ENCODE results near the gene MED9. TPM values are rescaled to one million over a fixed set of nuclear protein-coding genes. Genes with fewer than 3 reads are reported as not detected.

The MED9 gene
- total and polyA plus RNA-seq, 2 of the 4 experiments (the other 2 are of a cell fraction) = 6.1 to 10.1 TPM

- Histone ChIP-seq H3K27me3 (ENCODE audit: control insufficient read depth, insufficient read depth, low read length) (no peaks in the 10 kb centered on the region), H3K9me1 (ENCODE audit: insufficient read depth, low read length) (peaks cover 2% of the 10 kb centered on the region; the same call in 1 of the 2 replicates), H4K8ac (ENCODE audit: low read depth in 2 of 2, low read length in 2 of 2) (no peak overlapping the region), H3K4ac (ENCODE audit: low read depth, low read length) (no peak overlapping the region), H4K5ac (ENCODE audit: low read depth, low read length) (no peak overlapping the region), H2BK20ac (ENCODE audit: low read depth, low read length) (no peak overlapping the region), H3K4me1 (ENCODE audit: control insufficient read depth, insufficient read depth, low read length) (no peaks in the 10 kb centered on the region; the same call in 1 of the 2 replicates), H3K14ac (replicated peaks; ENCODE audit: low read depth, low read length) (no peak overlapping the region), H2BK120ac (ENCODE audit: low read depth, low read length) (no peak overlapping the region), H2AFZ (replicated peaks; ENCODE audit: low read length, poor library complexity) (no peak overlapping the region), H4K91ac (ENCODE audit: insufficient read depth, low read depth, low read length) (no peak overlapping the region), H3K4me3 (ENCODE audit: insufficient read depth, low read depth, low read length) (no peak overlapping the region), H3K36me3 (ENCODE audit: control insufficient read depth, insufficient read depth, low read length) (peaks cover 37% of the 10 kb centered on the region), H3K27ac (ENCODE audit: insufficient read depth, low read length) (no peak overlapping the region), H2AK9ac (replicated peaks; ENCODE audit: low read depth, low read length, poor library complexity) (no peak overlapping the region), H3K56ac (ENCODE audit: extremely low read depth, insufficient read depth, low read length) (no peak overlapping the region), H2AK5ac (ENCODE audit: low read depth, low read length) (no peak overlapping the region), H2BK5ac (ENCODE audit: low read depth, low read length, poor library complexity, severe bottlenecking) (no peak overlapping the region), H2BK15ac (ENCODE audit: low read depth, low read length) (no peak overlapping the region), H3K23ac (ENCODE audit: low read depth, low read length) (no peak overlapping the region), H3K4me2 (ENCODE audit: low read depth, low read length) (no peak overlapping the region), H3K18ac (ENCODE audit: low read depth, low read length) (no peak overlapping the region), H3K79me1 (ENCODE audit: low read depth in 1 of 2, low read length in 2 of 2) (peaks cover 31 to 49% of the 10 kb centered on the region in 2 experiments), H4K20me1 (ENCODE audit: insufficient read depth, low read length) (peaks cover 28% of the 10 kb centered on the region), H3K9me3 (ENCODE audit: control insufficient read depth, insufficient read depth, low read length) (no peaks in the 10 kb centered on the region), H3K9ac (ENCODE audit: low read depth, low read length) (no peak overlapping the region)
- CTCF ChIA-PET = no interaction called here
- no CpG with 5 or more reads among the region's 2 CpGs for WGBS, 2 experiments (ENCODE audit: extremely low coverage in 2 of 2, insufficient read length in 1 of 2)
- DNase-seq = no peak
- no peak for TF ChIP-seq MAFK (IDR thresholded peaks at IDR 0.05; ENCODE audit: low read depth, low read length)
- no peak for TF ChIP-seq NFE2L2 (IDR thresholded peaks at IDR 0.05; ENCODE audit: low read depth, low read length)
- no peak for TF ChIP-seq RCOR1 (IDR thresholded peaks at IDR 0.05; ENCODE audit: insufficient replicate concordance, low read length)
- TF ChIP-seq RAD21 (IDR thresholded peaks at IDR 0.05; ENCODE audit: low read length) = no peak
- TF ChIP-seq, protein P1, sequence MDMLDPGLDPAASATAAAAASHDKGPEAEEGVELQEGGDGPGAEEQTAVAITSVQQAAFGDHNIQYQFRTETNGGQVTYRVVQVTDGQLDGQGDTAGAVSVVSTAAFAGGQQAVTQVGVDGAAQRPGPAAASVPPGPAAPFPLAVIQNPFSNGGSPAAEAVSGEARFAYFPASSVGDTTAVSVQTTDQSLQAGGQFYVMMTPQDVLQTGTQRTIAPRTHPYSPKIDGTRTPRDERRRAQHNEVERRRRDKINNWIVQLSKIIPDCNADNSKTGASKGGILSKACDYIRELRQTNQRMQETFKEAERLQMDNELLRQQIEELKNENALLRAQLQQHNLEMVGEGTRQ (IDR thresholded peaks at IDR 0.05; ENCODE audit: low read depth, low read length) = no peak
- no peak for TF ChIP-seq ELK1 (IDR thresholded peaks at IDR 0.05; ENCODE audit: borderline replicate concordance, low read depth, low read length)
- TF ChIP-seq, protein P2, sequence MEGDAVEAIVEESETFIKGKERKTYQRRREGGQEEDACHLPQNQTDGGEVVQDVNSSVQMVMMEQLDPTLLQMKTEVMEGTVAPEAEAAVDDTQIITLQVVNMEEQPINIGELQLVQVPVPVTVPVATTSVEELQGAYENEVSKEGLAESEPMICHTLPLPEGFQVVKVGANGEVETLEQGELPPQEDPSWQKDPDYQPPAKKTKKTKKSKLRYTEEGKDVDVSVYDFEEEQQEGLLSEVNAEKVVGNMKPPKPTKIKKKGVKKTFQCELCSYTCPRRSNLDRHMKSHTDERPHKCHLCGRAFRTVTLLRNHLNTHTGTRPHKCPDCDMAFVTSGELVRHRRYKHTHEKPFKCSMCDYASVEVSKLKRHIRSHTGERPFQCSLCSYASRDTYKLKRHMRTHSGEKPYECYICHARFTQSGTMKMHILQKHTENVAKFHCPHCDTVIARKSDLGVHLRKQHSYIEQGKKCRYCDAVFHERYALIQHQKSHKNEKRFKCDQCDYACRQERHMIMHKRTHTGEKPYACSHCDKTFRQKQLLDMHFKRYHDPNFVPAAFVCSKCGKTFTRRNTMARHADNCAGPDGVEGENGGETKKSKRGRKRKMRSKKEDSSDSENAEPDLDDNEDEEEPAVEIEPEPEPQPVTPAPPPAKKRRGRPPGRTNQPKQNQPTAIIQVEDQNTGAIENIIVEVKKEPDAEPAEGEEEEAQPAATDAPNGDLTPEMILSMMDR (conservative IDR thresholded peaks at IDR 0.05; ENCODE audit: low read depth, low read length) = no peak
- TF ChIP-seq CEBPB (IDR thresholded peaks at IDR 0.05; ENCODE audit: low read depth, low read length) = no peak
- no peak for TF ChIP-seq MAZ (IDR thresholded peaks at IDR 0.05; ENCODE audit: borderline replicate concordance, low read depth, low read length)
- no peak for TF ChIP-seq FOS (IDR thresholded peaks at IDR 0.05; ENCODE audit: low read depth, low read length)
- TF ChIP-seq CHD1 (IDR thresholded peaks at IDR 0.05; ENCODE audit: low read depth, low read length) = no peak
- no peak for TF ChIP-seq SMC3 (IDR thresholded peaks at IDR 0.05; ENCODE audit: low read depth, low read length)
- no peak for TF ChIP-seq RFX5 (IDR thresholded peaks at IDR 0.05; ENCODE audit: low read depth, low read length)
- no peak for TF ChIP-seq POLR2A (IDR thresholded peaks at IDR 0.05; ENCODE audit: low read depth, low read length)
- TF ChIP-seq BHLHE40 (IDR thresholded peaks at IDR 0.05; ENCODE audit: low read depth, low read length) = no peak
- no peak for TF ChIP-seq MXI1 (IDR thresholded peaks at IDR 0.05; ENCODE audit: borderline replicate concordance, low read depth, low read length)
- BruUV-seq (replicated peaks) = no TSS peak
- no peak for ATAC-seq (ENCODE audit: low read depth)
- in situ Hi-C loops (cut with MboI; ENCODE audit: low sequenced_read_pairs) = no loop called here
- POLR2A ChIA-PET (ENCODE audit: unreplicated experiment) = no interaction called here
- intact Hi-C loops (cut with micrococcal nuclease) = no loop called here
- dilution Hi-C loops (cut with HindIII; ENCODE audit: low sequenced_read_pairs, unreplicated experiment) = no loop called here
Measured at GRCh38 chr17:17487998-17488397, 11.2 kb downstream of the MED9 start.
